22Rv1 (cell line): ENCODE results near the gene POLR3H.

Experiments
- ZFX ChIP-seq: fragments of 450-650 bp; IDR thresholded peaks from 2 replicates; pipeline ENCODE4 v1.6.1; 2017; ENCODE audit warnings: antibody characterized with exemption, borderline replicate concordance
- TF ChIP-seq, protein P1 (sequence below): fragments of 450-650 bp; IDR thresholded peaks from 2 replicates; pipeline ENCODE4 v1.5.1; 2017; ENCODE audit warnings: mild to moderate bottlenecking

DNA sequence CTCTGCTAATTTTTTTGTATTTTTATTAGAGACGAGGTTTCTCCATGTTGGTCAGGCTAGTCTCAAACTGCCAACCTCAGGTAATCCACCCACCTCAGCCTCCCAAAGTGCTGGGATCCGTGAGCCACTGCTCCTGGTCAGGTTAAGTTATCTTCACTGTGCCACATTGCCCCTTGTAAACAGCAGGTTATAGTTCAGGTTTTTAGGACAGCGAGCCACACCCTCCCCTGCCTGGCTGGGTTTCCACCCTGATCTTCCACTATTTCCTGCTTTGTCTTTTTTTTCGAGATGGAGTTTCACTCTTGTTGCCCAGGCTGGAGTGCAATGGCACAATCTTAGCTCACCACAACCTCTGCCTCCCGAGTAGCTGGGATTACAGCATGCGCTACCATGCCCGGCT, 59.2 kb downstream of the POLR3H start:
- TF ChIP-seq, protein P1, sequence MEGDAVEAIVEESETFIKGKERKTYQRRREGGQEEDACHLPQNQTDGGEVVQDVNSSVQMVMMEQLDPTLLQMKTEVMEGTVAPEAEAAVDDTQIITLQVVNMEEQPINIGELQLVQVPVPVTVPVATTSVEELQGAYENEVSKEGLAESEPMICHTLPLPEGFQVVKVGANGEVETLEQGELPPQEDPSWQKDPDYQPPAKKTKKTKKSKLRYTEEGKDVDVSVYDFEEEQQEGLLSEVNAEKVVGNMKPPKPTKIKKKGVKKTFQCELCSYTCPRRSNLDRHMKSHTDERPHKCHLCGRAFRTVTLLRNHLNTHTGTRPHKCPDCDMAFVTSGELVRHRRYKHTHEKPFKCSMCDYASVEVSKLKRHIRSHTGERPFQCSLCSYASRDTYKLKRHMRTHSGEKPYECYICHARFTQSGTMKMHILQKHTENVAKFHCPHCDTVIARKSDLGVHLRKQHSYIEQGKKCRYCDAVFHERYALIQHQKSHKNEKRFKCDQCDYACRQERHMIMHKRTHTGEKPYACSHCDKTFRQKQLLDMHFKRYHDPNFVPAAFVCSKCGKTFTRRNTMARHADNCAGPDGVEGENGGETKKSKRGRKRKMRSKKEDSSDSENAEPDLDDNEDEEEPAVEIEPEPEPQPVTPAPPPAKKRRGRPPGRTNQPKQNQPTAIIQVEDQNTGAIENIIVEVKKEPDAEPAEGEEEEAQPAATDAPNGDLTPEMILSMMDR = no peak
- TF ChIP-seq ZFX = no peak
